Right lobe of liver (tissue), 6 donors: ENCODE measurements around the gene OXCT2. TPM values are rescaled to one million over a fixed set of nuclear protein-coding genes. Genes with fewer than 3 reads are reported as not detected.
A peak's percentile ranks its signal among the peaks of the same experiment; 100 is the strongest.
"Not testable (repeated sequence)": the region's sequence is repeated elsewhere in the genome, so short reads cannot be mapped to it uniquely, and the experiment has no call there.

Experiments
- ATAC-seq, 4 donors: fragments of 200-7000 bp; cut with Tn5 transposase; one replicate each; pipeline ENCODE4 v1.9.1; 2020; ENCODE audit warnings: mild to moderate bottlenecking in 4 of 4, moderate library complexity in 4 of 4
- DNase-seq, 3 donors: peaks; one replicate each; pipeline ENCODE4 v3.0.0-alpha.2; 2020
- H3K27ac ChIP-seq, 3 donors: fragments of 200-600 bp; one replicate each; pipeline ENCODE4 v1.8.0; 2022
- H3K27me3 ChIP-seq, 2 donors: fragments of 200-600 bp; one replicate each; pipeline ENCODE4 v1.8.0; 2022
- H3K36me3 ChIP-seq, 4 donors: fragments of 200-600 bp; sonication (generic) in 1 of 4; one replicate each; pipeline versions ENCODE4 v1.5.1 to v1.8.0; 2017 to 2022; ENCODE audit warnings: control low read depth in 1 of 4
- H3K4me1 ChIP-seq, 4 donors: fragments of 200-600 bp; sonication (generic) in 1 of 4; one replicate each; pipeline versions ENCODE4 v1.5.1 to v1.8.0; 2017 to 2022; ENCODE audit warnings: control low read depth in 1 of 4
- H3K4me3 ChIP-seq, 3 donors: fragments of 200-600 bp; one replicate each; pipeline ENCODE4 v1.8.0; 2022
- H3K9me3 ChIP-seq, 4 donors: fragments of 200-600 bp; sonication (generic) in 1 of 4; one replicate each; pipeline versions ENCODE4 v1.5.1 to v1.8.0; 2017 to 2022; ENCODE audit warnings: control low read depth in 1 of 4
- POLR2A ChIP-seq: fragments of 450-650 bp; IDR thresholded peaks from one replicate; pipeline ENCODE4 v1.6.1; 2017; ENCODE audit warnings: antibody characterized with exemption, mild to moderate bottlenecking
- WGBS: methylation state at CpG from one replicate; pipeline ENCODE4 v1.1.6; 2018; ENCODE audit warnings: low coverage, low lambda C conversion rate; ENCODE audit not compliant: insufficient coverage; ENCODE audit errors: missing lambda C conversion rate; 5-methylcytosine and 5-hydroxymethylcytosine counted together
- intact Hi-C, 2 donors: fragments of 100-400 bp; cut with DNase I; formaldehyde crosslinking; loops; one replicate each; pipeline versions ENCODE4 v1.11.2 to v1.14.1; 2022
- total RNA-seq, 6 experiments: library from RNA; depleted of rRNA in 2 of 6; stranded (reverse); fragments of >200 nt in 2 of 6; fragmentation: NEBNext Ultra II Directional in 3 of 6; extraction: Animal tissue kit (Norgen Biotek cat#: 25700) in 3 of 6; gene quantifications; one replicate each; pipeline versions ENCODE4 v1.1.0 to v1.2.4, GENCODE V29; 2016 to 2023
- TF ChIP-seq, protein P1 (sequence below), 4 donors: fragments of 200-600 bp in 3 of 4; fragments of 450-650 bp in 1 of 4; IDR thresholded peaks; one replicate each; pipeline versions ENCODE4 v1.5.1 to v1.8.0; 2016 to 2022; ENCODE audit warnings: antibody characterized with exemption in 4 of 4, mild to moderate bottlenecking in 2 of 4
- donor health status: DM: no; HTN: yes; CAD: no.
- donor health status: DM: no; HTN: no; CAD: no.
- donor health status: DM: no; HTN: no; CAD: no.
- donor health status: DM: no; HTN: yes; CAD: no.
- donor health status: DM: no; HTN: yes; CAD: no.

OXCT2 gene
- total RNA-seq, 6 experiments from 2014 or later: 0.12 to 2.4 (median 0.35) TPM; not detected in 1

GRCh38 chr1:39766466-39766865, 4.7 kb downstream of the OXCT2 start:
- H3K4me3 ChIP-seq, H3K27ac ChIP-seq, H3K9me3 ChIP-seq, H3K4me1 ChIP-seq, intact Hi-C loops, H3K27me3 ChIP-seq, H3K36me3 ChIP-seq: not testable (repeated sequence)
- DNase-seq (peak in 1 of 3 donors; percentile 12), ATAC-seq (peak; percentile 87 to 95 (median 88))
- 21% methylated on average over 3 of the region's 5 CpGs for WGBS

DNA sequence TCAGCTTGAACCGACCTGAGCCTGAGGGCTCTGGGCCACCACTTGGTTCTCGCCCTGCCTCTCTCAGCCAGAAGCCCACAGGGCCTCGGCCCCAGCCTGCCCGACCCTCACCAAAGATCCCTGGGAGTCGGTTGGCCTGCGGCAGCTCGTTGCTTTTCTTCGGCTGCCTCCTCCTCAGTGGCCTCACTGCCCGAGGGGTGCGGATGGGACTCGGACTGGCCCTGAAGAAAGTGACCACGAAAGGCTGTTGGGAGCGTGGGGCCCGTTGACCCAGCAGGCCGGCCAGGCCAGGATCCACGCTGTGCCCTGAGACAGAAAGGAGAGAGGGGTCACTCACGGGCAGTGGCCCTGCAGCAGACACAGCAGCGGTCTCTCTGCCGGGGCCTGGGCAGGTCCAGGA, 6.6 kb downstream of the OXCT2 start:
- intact Hi-C loops, ATAC-seq, H3K27ac ChIP-seq, H3K4me3 ChIP-seq, H3K27me3 ChIP-seq, H3K36me3 ChIP-seq, H3K4me1 ChIP-seq, H3K9me3 ChIP-seq: not testable (repeated sequence)
- DNase-seq: peak in 1 of 3 donors; percentile 20
- no CpG with 5 or more reads among the region's 19 CpGs for WGBS

DNA sequence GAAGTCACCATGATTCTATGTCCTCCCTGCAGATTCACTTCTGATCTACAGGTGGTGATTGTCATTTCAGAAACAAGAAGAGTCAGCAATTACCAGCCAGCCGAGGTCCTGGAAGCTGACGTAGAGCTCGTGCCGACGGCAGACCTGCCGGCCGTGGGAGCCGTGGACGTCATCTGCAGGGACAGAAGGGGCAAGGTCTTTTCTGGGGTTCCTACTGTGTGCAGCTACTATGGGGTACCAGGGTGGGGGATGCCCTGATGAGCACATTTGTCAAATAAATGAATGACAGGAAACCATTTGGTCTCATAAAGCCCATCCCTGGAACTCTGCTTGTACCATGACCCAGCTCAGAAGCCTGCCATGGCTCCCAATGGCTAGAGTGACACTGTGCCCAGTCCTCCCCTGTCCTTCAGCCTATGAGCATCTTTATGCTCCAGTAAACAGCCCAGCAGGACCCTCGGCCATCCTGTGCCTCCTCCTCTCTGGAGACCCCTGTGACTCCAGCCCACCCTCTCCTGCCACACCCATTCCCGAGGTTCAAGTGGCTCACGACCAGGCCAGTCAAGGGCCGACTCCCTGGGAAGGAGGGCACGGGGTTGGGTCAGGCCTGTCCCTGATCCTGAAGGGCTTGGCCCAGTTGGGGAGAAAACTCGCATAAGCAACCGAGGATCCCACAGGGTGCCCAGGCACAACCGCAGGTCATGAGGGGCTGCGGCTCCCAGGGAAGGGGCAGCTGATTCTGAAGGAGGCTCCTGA, 7.4 kb downstream of the OXCT2 start:
- intact Hi-C loops, ATAC-seq, H3K36me3 ChIP-seq, H3K4me1 ChIP-seq, H3K27me3 ChIP-seq, H3K9me3 ChIP-seq, H3K27ac ChIP-seq, H3K4me3 ChIP-seq: not testable (repeated sequence)
- 76% methylated on average over 10 of the region's 18 CpGs for WGBS
- peak in 1 of 3 donors; percentile 37 for DNase-seq

DNA sequence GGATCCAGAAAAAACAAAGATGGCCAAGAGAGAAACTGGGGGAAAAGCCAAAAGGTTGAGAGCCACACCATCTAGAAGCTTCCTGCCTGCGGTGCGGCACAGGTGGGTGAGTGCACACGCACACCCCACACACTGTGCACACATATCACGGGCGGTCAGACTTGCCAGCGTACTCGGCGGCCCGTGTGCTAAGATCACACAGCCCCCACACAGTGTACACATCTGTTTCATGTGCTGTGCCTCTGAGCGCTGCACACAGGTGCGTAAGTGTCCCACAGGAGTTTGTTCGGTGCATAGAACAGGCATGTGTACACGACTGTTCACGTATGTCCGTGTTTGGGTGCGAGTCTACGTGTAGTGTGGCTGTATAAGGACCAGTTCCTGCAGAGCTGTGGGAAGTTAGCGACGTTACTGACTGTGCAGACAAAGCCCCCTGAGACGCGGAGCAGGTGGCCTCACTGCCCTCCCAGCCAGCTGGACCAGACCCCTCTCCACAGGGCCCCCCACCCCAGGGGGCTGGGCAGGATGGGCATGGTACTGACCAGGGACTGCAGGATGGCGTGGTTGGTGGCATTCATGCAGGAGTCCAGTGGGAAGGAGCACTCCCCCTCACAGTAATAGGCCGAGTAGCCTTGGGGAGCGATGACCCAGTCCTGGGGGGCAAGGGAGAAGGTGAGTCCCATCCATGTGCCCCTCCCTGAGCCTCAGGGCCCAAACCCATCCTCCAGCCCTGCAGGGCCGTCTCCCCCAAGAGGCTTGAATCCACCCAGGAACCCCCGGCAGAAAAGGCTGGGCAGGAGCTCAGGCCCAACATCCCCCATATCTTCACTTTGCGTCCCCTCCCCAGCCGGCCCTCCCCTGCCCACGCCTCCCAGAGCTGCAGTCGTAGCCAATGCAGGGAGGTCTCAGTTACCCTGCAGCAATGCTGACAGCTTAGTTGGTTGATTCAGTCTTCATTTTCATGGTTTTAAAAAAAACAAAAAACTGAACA, 8.3 kb downstream of the OXCT2 start:
- intact Hi-C loops: no loop called here
- Histone ChIP-seq H3K36me3 (peaks cover 0 to 9% (median 0%) of the 10 kb centered on the region in 4 donors), H3K9me3 (no peaks in the 10 kb centered on the region), H3K27ac (no peak overlapping the region), H3K27me3 (no peaks in the 10 kb centered on the region), H3K4me1 (no peaks in the 10 kb centered on the region), H3K4me3 (no peak overlapping the region)
- ATAC-seq (no peak), DNase-seq (peak in 1 of 3 donors; percentile 38)
- WGBS: 90% methylated on average over 2 of the region's 30 CpGs
- TF ChIP-seq POLR2A: no peak
- TF ChIP-seq, protein P1, sequence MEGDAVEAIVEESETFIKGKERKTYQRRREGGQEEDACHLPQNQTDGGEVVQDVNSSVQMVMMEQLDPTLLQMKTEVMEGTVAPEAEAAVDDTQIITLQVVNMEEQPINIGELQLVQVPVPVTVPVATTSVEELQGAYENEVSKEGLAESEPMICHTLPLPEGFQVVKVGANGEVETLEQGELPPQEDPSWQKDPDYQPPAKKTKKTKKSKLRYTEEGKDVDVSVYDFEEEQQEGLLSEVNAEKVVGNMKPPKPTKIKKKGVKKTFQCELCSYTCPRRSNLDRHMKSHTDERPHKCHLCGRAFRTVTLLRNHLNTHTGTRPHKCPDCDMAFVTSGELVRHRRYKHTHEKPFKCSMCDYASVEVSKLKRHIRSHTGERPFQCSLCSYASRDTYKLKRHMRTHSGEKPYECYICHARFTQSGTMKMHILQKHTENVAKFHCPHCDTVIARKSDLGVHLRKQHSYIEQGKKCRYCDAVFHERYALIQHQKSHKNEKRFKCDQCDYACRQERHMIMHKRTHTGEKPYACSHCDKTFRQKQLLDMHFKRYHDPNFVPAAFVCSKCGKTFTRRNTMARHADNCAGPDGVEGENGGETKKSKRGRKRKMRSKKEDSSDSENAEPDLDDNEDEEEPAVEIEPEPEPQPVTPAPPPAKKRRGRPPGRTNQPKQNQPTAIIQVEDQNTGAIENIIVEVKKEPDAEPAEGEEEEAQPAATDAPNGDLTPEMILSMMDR (IDR thresholded peaks at IDR 0.05): no peak

GRCh38 chr1:39761557-39762260, 9.4 kb downstream of the OXCT2 start:
- H3K36me3 ChIP-seq: peaks cover 0 to 18% (median under 1%) of the 10 kb centered on the region in 4 donors
- no peak overlapping the region for H3K4me3 ChIP-seq
- TF ChIP-seq POLR2A: no peak
- TF ChIP-seq, protein P1 (IDR thresholded peaks at IDR 0.05): no peak
- WGBS: 85% methylated on average over 8 of the region's 16 CpGs
- intact Hi-C loops: no loop called here
- DNase-seq (peak in 1 of 3 donors; percentile 30), ATAC-seq (no peak)
- no peaks in the 10 kb centered on the region for H3K4me1 ChIP-seq
- no peak overlapping the region for H3K27ac ChIP-seq
- H3K9me3 ChIP-seq: no peaks in the 10 kb centered on the region
- H3K27me3 ChIP-seq: no peaks in the 10 kb centered on the region
